Forelimb muscle (tissue), 1 donor: ENCODE data around the gene OSBPL7. TPM values are rescaled to one million over a fixed set of nuclear protein-coding genes. Genes with fewer than 3 reads are reported as not detected.

Source experiments
- DNase-seq: peaks from one replicate; pipeline ENCODE4 v3.0.0-alpha.2; 2013; ENCODE audit warnings: low read depth
- polyA plus RNA-seq: library from polyadenylated mRNA; unstranded; fragments of 120-200 nt; gene quantifications from one replicate; pipeline ENCODE4 v1.2.1, GENCODE V29; 2013; ENCODE audit not compliant: insufficient read length

Gene OSBPL7
- polyA plus RNA-seq, 1 donor = 15.5 TPM

DNA sequence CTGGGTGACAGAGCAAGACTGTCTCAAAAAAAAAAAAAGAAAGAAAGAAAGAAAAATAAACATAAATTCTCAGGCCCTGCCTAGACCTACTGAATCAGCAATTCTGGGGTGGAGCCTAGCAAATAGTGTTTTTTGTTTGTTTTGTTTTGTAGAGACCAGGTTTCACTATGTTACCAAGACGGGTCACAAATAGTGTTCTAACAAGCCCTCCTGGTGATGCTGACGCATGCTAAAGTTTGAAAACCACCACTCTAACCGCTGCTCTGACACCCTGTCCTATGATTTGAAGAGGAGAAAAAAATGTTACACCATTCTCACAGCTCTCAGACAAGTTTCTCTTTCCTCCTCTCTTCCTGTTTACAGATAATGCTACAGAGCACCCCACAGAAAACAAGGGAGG lies 8.3 kb upstream of the OSBPL7 start:
- DNase-seq = no peak

DNA sequence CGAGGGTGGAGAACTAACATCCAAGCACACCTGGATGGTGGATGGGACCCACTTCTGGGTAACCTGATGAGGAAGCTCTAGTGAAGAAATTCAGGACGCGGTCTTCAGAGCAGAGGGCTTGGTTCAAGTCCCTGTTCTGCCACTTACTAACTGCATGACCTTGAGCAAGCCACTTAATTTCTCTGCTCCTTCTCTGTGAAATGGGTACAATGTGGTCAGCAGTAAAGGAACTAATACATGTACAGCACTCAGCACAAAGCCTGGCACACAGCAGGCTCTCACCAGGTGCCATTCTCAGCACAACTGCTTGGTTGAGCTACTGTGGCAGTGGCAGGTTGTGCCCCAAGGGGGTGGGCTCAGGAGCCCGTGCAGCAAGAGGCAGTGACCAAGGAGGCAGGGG lies 1.9 kb upstream of the OSBPL7 start:
- DNase-seq = no peak

DNA sequence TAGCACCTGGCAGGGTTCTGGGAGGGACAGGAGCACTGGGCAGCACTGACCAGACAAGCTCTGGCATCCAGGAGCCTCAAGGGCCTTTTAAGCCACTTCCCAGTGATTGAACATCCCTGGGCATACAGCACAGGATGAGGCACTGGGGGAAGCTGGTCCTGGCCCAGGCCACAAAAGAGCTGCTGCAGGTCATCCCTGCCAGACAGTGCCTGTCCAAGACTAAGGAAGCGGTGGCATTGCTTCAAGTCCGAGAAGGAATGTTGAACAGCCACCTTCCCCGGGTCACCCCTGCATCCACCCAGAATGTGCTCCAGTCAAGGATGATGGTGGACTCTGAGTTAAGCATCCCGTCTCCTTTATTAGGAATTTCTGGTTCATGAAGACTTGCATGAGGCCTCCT lies 1.2 kb upstream of the OSBPL7 start:
- DNase-seq = no peak

DNA sequence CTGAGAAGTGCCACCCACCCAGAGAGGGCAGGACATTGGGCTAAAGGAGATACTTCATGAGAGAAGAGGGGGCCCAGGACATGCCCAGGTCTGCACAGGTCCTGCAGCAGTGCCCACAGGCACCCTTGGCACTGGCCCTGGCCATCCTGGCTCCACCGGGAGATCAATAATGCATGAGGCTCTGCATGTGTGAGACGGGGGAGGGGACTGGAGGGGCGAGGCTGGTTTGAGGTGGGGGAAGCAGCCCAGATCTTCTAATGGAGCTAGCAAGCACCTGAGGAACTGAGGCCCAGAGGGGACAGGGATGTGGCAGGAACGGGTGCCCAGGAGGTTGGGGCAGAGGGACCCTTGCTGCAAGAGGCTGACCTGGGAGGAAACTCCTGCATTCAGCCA lies 567 bp downstream of the OSBPL7 start:
- no peak for DNase-seq

DNA sequence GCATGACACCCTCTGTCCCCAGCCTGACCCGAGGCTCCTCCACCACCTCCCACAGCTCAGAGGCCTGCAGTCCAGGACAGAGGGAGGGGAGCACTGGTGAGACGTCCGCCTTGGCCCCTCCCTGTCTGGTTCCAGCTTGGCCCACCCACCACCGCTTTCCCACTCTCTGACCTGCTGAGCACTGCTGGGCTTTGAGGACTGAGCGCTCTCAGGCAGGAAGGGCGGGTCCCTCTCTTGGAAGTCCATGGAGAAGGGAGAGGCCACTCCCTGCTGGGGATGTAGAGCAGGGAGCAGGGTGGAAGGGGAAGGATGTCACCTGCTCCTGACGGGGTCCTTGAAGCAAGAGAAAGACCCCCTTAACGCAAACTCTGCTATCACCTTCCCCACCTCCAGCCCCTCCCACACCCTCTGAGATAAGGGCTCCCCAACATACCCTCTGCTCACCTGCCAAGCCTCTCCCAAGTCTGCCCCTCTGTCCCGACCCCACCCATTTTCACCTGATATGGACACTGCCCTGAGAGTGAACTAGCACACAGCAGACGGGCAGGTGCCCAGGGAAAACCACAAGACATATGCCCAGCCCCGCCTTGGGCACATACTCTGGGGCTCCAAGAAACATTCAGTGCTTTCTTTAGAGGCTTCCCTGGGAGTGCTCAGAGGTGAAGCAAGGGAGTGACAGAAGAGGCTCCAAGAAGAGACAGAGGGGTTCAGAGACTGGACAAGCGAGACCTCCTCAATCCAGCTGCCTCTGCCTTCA lies 1.4 kb downstream of the OSBPL7 start:
- no peak for DNase-seq

DNA sequence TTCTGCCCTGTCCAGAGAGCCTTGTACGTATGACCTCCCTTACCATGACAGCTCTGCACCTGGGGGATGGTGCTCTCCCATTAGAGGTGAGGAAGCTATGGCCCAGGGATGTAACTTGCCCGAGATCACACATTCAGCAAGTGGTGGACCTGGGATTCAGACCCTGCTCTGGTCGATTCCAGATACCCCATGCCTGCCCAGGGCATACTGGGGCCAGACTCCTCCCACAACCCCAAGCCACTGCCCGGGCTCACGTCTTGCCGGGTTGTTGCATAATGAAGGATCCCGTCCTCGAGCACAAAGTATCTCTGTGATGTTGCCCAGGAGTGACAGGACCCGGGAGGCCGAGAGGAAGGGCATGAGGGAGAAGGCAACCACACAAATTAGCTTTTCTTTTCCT lies 2.1 kb downstream of the OSBPL7 start:
- DNase-seq = no peak

DNA sequence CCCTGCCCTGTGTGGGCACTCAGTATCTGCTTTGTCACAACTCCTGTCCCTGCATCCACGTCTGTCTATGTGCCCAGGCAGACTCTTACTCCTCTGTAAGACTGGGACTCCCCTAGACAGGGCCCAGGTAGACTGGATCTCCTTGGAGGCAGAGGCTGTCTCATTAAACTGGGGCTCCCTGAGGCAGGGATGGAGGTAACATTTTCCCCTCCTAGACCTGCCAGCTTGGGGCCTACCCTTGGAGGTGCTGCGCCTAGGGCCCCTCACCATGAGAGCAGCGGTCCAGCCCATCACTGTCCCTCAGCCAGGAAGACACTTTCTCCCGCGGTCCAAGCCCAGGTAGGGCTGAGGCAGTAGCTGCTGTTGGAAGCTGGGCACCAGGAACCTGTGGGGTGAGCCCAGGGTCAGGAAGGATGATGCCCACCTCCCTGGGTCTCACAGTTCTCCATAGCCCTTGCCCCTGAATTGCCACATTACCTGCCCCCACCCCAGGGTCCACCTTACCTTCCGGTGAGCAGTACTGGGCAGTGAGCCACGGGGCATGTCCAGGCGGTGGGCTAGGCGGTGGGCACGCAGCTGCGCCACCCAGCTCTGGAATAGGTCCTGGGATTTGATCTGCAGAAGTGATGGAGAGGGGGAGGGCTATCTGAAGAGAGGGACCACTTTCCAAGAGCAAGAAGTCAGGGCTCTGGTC lies 3.4 kb downstream of the OSBPL7 start:
- no peak for DNase-seq

DNA sequence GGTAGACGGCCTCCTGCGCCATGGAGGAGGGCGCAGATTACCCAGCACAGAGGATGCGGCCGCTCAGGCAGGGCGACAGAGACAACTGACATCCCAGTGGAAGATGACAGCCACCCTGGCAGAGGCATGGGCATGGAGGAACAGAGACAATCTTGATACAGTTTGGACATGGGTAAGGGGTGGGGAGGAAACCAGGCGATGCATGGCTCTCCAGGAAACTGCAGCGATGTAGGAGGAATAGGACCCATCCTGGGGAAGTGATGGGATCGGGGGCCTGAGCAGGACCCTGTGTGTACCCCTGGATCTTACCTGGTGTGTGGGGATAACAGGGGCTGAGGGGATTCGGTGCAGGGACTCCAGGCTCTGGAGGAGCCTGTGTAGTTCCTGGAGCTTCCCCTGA lies 4.6 kb downstream of the OSBPL7 start:
- DNase-seq = no peak

DNA sequence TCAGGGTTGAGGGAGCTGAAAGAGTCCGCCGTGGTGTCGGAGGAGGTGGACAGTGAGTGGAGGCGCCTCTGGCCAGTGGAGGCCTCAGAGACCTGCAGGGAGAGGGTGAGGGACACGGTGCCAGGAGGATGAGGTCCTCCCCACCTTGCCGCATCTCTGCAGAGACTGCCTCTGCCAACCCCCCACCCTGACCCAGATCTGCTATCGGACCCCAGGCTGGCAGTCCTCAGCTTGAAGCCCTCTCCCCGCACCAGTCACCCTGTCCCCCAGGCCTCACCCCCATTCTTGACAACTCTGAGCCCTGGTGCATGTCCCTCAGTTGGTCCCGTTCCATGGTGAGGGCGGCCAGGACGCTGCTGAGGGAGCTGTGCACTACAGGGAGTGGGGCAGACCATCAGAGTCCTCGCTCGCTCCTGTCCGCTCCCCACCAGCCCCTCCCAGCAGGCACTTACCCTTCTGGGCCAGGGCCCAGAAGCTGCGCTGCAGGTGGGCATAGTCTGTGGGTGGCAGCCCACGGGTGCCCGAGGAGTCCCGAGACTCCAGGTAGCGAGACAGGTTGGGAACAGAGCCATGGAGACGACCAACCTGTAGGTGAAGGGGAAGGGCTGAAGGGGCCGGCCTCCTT lies 5.4 kb downstream of the OSBPL7 start:
- no peak for DNase-seq

DNA sequence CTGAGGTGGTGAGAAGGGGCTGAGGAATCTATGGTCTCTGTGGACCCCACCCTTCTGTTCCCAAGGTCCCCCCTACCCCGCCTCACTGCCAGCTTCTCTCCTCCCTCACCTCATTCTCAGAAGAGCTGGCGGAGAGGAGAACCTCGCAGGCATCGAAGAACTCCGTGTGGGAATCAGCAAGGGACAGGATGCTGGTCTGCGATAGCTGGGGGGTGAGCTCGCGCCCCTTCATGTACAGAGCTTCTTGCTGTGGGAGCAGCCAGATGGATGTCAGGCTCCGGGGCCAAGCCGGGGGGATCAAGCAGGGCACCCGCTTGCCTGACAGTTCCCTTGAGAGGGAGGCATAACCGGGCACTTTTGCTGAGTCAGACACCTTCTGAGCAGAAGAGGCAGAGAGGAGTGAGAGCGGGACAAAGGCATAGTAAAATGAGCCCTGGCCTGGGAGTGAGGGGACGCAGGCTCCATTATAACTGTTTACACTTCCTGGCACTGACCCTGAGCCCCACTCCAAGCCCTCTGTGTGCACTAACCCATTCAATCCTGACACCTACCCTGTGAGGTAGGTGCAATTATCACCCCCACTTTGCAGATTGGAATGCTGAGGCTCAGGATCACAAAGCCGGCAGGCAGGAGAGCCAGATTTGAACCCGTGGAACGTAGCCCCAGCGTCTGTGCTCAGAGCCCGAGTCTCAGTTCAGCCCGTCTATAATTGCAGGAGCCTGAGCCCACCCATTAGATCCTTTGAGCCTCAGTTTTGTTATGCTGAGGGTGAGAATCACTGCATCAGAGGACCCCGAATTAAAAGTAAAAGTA lies 6.3 kb downstream of the OSBPL7 start:
- DNase-seq = no peak

DNA sequence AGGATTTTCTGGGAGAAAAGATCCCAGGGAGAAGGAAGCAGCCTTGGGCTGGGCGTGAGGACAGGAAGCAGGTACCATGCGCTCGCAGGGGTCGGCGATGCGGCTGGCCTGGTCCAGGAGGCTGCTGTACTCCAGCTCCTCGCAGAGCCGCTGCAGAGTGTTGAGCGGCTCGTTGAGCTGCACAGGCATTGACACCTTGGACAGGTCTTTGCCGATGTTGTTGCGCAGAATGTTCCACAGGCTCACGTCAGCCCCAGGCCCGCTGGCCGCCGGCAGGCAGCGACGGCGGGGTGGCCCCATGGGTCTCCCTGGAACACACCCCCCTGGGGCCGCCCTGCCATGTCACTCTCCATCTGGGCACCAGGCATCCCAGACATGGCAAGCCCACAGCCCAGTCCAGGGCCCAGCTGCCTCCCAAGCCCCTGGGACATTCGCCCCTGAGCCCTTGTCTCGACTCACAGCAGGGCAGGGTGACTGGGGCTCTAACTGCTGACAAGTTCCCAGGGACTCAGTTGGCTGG lies 8.0 kb downstream of the OSBPL7 start:
- no peak for DNase-seq

DNA sequence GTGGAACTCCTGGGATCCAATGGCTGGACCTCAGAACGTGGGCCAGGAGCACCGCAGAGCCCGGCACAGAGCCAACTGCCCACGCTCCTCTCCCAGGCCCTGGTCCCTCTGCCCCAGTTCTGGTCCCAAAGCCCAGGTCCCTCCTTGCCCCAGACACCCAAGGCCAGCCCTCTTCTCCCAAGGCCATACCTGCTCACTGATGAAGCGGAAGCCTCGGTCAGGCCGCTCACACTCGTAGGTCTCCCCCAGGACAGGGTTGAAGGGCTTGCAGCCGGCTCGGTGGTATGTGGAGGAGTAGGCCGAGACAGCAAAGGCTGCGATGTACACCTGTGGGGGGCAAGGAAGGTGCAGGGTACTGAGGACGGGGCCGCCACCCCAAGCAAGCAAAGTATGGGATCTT lies 8.5 kb downstream of the OSBPL7 start:
- no peak for DNase-seq

DNA sequence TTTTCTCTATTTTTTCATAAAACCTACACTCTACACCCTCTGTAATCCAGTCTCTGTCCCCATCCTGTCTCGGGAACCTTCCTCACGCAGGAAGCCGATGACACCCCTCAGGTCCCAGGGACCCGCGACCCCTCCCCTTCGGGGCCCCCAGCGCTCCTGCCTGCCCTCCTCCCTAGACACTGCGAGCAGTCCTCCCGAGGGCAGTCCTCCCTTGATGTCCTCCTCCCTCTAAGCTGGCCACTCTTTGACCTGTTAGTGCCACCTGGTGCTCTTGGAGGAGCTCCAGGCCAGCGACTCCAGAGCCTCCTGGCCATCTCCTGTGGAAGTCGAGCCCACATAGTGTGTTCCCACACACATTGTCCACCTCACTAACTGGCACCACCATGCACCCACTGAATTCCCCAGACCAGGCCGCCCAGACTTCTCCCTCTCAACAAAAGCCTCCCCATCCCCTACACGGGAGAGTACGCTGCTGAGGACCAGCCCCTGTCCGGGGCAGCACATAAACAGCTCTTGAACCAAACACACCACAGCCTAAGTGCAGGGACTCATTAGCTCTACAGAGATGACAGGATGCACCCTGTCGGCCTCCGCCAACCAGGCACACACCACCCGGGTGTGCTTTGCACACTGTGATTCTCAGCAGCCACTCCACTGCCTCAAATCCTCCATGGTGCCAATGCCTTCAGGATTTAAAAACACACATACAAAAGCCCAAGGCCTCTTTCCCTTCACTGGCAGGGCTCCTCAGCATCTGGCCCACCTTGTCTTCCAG lies 9.3 kb downstream of the OSBPL7 start:
- no peak for DNase-seq

DNA sequence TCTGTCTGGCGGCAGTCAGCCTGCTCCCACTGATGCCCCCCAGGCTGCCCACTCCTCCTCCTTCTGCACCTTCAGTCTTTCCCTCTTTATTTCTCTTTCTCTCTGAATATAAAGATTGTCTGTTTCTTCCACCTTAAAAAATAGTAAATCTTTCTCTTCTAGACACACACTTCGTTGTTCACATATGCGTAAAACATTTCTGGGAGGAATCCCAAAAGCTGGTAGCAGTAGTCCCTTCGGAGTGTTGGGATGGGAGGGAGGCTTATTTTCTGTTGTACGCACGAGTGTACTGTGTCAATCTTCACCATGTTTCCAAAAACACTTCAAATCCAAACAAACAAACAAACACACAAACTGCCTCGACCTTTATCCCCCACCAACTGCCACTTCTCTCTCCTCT lies 9.9 kb downstream of the OSBPL7 start:
- DNase-seq = no peak

DNA sequence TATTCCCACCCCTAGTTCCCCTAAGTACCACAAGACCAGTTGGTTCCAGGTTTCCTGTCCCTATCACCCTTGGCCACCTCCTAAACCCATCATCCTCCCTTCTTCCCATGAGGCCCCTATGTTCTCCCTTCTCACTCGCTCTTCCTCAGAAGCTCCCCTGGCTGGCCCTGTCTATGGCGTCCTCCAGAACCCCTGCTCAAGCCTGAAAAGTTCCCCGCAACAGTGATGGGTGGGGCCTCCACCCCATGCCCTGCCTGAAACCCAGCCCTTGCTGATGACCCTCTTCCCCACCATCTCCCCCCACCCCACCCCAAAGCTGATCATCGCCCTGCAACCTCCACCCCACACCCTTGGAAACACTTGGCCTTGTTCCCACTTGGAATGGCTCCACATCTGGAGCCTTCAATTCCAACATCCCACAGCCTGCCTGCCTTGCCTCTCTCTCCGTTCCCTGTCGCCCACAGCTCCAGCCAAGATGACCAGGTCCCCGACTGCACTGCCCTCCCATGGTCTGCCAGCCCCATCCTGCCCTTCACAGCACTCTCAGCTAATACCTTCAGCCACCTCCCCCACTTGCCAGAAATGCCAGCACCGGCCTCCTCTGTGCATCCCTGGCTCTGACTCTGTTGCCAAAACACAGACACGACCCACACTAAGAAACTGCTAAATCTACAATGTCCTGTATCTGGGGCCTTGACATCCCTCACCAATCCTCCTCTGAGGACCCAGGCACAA lies 10.5 kb downstream of the OSBPL7 start:
- no peak for DNase-seq

DNA sequence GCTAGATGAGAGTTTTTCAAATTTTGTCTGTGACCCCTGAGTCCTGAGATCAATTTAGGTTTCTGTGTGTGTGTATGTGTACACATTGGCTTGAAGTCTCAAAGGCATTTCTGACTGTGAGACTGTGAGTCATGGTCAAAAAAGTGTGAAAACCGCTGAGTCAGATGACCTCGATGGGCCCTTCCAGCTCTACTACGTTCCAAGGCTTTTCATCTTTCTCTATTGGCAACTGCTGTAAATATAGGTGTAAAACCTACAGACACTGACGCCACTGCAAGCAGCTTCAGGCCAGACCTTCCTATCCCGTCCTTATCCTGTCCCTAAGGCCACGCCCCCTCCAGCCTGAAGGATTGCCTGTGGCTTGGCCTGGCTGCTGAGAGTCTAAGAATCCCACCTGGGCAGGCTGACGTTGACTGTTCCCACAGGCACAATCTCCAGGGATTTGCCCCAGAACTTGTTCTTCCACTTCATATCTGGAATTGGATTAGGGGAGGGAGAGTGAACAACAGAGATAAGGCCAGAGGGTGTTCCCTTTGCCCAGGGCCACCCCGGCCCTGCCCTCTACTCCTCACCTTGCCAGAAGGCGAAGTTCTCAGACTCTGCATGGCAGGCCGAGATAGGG lies 11.3 kb downstream of the OSBPL7 start:
- DNase-seq = no peak

DNA sequence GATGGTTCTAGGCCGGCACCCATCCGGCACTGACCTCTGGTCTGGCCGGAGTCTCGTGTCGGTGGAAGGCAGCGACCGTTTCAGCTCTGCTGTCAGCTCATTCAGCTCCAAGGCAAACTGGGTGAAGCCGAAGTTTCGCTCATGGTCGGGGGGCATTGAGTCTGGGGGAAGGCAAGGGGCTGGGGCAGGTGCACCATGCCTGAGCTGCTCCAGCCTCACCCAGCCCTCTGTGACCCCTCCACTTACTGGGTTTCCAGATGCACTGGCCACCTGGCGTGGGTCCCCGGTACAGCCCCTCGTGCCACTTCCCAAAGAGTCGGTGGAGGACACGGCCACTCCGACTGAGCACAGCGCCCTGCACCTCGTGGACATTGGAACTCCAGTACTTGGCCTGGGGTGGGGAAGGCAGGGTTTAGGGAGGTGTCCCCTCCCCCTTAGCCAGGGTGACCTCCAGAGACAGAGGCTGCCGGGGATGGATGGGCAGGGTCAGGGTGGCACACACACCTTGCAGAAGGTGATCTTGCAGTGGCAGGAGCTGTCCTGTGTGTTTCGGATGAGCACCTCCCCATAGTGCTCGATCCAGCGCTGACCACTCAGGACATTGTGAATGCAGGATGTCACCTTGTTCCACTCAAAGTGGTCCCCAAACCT lies 12.6 kb downstream of the OSBPL7 start:
- no peak for DNase-seq

DNA sequence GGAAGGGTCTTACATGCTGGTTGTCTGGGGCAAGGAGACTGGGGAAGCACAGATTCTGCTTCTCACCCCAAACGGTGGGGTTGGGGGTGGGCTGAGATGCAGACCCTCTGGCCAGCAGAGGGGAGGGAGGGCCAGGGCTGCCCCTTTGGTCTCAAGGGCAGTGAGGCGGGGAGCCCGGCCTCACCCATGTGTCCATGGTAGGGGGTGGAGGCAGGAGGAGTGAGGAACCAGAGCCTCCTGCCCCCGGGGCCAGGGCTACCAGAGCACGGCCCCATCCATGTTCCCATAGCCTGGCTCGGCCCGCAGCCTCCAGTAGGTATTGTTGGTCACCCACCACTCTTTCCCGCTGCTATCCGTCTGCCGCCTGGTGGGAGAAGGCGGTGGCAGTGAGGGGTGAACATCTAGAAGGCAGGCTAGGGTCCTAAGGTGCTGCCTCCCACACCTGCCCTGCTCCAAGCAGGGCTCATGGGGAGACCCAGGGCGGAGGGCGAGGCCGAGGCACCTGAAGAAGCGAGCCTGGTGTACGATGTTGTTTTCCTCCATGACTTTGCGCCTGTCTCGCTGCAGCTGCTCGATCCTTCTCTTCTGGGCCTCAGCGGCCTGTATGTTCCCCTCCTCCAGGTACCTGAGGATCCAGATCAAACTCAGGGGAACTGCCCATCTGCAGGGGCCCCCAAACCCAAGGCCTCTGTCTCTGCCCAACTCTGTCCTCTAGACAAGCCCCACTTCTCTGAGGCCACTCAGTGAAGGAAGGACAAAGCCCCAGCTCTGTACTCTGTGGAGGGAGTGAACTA lies 13.4 kb downstream of the OSBPL7 start:
- no peak for DNase-seq

DNA sequence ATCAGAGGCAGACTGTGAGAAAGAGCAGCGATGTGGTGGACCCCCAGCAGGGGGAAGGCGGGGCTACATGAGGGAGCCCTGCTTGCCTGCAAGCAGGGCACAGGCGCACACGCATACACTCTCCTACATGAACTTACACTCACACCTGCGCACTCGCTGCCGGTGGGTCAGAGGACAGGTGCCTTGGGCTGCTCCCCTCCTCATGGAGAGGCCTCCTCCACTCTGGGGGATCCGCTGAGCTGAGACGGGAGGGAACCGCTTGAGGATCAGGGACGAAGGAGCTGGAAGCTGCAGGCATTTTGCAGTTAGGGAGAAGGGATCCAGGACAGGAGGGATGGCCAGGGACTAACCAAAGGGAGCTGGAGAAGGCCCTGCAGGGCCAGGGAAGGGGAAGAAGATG lies 14.2 kb downstream of the OSBPL7 start:
- DNase-seq = no peak
